Effector memory CD8-positive, alpha-beta T cell (primary cell): ENCODE measurements around the gene USP54.

Source experiments
- ATAC-seq: fragments of 150-1000 bp; cut with Tn5 transposase; replicated peaks from 2 replicates; pipeline ENCODE4 v1.10.0; 2021; ENCODE audit warnings: mild to moderate bottlenecking, moderate library complexity
- DNase-seq, 3 experiments: peaks; one replicate each; pipeline ENCODE4 v3.0.0; 2021
- H3K27ac Mint-ChIP-seq, 2 donors: one replicate each; pipeline ENCODE4 v1.8.0; 2022; ENCODE audit warnings: mild to moderate bottlenecking in 2 of 2, mixed read lengths in 2 of 2, moderate library complexity in 2 of 2
- H3K27me3 Mint-ChIP-seq, 2 donors: one replicate each; pipeline ENCODE4 v1.8.0; 2022; ENCODE audit warnings: mixed read lengths in 2 of 2
- H3K36me3 Mint-ChIP-seq: one replicate; pipeline ENCODE4 v1.8.0; 2022; ENCODE audit warnings: mild to moderate bottlenecking, moderate library complexity, mixed read lengths; ENCODE audit not compliant: insufficient read depth
- H3K4me1 Mint-ChIP-seq, 2 donors: one replicate each; pipeline ENCODE4 v1.8.0; 2022; ENCODE audit warnings: low read depth in 2 of 2, mixed read lengths in 2 of 2
- H3K4me3 Mint-ChIP-seq, 2 donors: one replicate each; pipeline ENCODE4 v1.8.0; 2022; ENCODE audit warnings: mild to moderate bottlenecking in 2 of 2, mixed read lengths in 2 of 2, moderate library complexity in 2 of 2
- H3K9me3 Mint-ChIP-seq, 2 donors: one replicate each; pipeline ENCODE4 v1.8.0; 2022; ENCODE audit warnings: mixed read lengths in 2 of 2

The USP54 gene

GRCh38 chr10:73537288-73537687 lies 53.9 kb downstream of the USP54 start:
- peaks cover 6 to 8% of the 10 kb centered on the region in 2 donors for H3K4me1 Mint-ChIP-seq
- no peaks in the 10 kb centered on the region for H3K9me3 Mint-ChIP-seq
- no peak for DNase-seq
- H3K4me3 Mint-ChIP-seq = no peak overlapping the region
- ATAC-seq = peak; percentile 57
- peak overlapping the region in 1 of 2 donors; percentile 39 for H3K27ac Mint-ChIP-seq
- H3K36me3 Mint-ChIP-seq = no peaks in the 10 kb centered on the region
- H3K27me3 Mint-ChIP-seq = no peaks in the 10 kb centered on the region

DNA sequence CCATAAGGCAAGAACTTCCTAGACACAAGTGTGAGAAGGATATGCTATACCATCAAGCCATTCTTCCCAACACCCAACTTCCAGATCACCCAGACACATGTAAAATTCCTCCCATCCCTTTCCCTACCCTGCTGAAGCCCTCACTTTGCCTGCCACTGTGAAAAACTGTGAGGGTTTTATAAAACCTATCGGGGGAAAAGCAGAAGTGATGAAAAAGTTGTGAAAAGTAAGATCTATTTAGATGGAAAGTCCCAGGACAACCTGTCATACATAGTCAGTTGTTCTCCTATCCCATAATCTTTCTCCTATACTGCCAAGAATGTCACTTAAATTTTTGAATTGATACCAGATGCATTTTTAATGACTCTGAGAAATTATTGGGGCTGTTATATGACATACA lies 56.3 kb downstream of the USP54 start:
- peak overlapping the region in 1 of 2 donors; percentile 68 for H3K27ac Mint-ChIP-seq
- H3K4me3 Mint-ChIP-seq = no peak overlapping the region
- H3K4me1 Mint-ChIP-seq = peaks cover 6 to 8% of the 10 kb centered on the region in 2 donors
- H3K27me3 Mint-ChIP-seq = no peaks in the 10 kb centered on the region
- no peaks in the 10 kb centered on the region for H3K36me3 Mint-ChIP-seq
- no peaks in the 10 kb centered on the region for H3K9me3 Mint-ChIP-seq
- DNase-seq (no peak), ATAC-seq (no peak)

- DNase-seq (peak; percentile 49 to 53 (median 52)), ATAC-seq (peak; percentile 93)
- H3K9me3 Mint-ChIP-seq = no peaks in the 10 kb centered on the region
- no peaks in the 10 kb centered on the region for H3K27me3 Mint-ChIP-seq
- no peak overlapping the region for H3K4me3 Mint-ChIP-seq
- no peaks in the 10 kb centered on the region for H3K4me1 Mint-ChIP-seq
- no peak overlapping the region for H3K27ac Mint-ChIP-seq
- H3K36me3 Mint-ChIP-seq = no peaks in the 10 kb centered on the region
These were observed 61.9 kb downstream of the USP54 start for GRCh38 chr10:73529089-73529832.

- Mint-ChIP-seq H3K36me3 (no peaks in the 10 kb centered on the region), H3K9me3 (no peaks in the 10 kb centered on the region), H3K27ac (no peak overlapping the region), H3K27me3 (no peaks in the 10 kb centered on the region), H3K4me1 (no peaks in the 10 kb centered on the region), H3K4me3 (no peak overlapping the region)
- ATAC-seq (no peak), DNase-seq (no peak)
These were observed 68.9 kb downstream of the USP54 start for GRCh38 chr10:73522263-73522662.

GRCh38 chr10:73519336-73519735 lies 71.8 kb downstream of the USP54 start:
- H3K4me1 Mint-ChIP-seq = no peaks in the 10 kb centered on the region
- no peaks in the 10 kb centered on the region for H3K27me3 Mint-ChIP-seq
- no peak overlapping the region for H3K27ac Mint-ChIP-seq
- no peak overlapping the region for H3K4me3 Mint-ChIP-seq
- no peaks in the 10 kb centered on the region for H3K36me3 Mint-ChIP-seq
- H3K9me3 Mint-ChIP-seq = no peaks in the 10 kb centered on the region
- ATAC-seq (no peak), DNase-seq (no peak)

GRCh38 chr10:73517166-73517888 lies 73.8 kb downstream of the USP54 start:
- DNase-seq (no peak), ATAC-seq (no peak)
- no peaks in the 10 kb centered on the region for H3K4me1 Mint-ChIP-seq
- H3K4me3 Mint-ChIP-seq = no peak overlapping the region
- no peaks in the 10 kb centered on the region for H3K36me3 Mint-ChIP-seq
- no peak overlapping the region for H3K27ac Mint-ChIP-seq
- H3K9me3 Mint-ChIP-seq = no peaks in the 10 kb centered on the region
- no peaks in the 10 kb centered on the region for H3K27me3 Mint-ChIP-seq

GRCh38 chr10:73512207-73512743 lies 78.9 kb downstream of the USP54 start:
- H3K9me3 Mint-ChIP-seq = no peaks in the 10 kb centered on the region
- H3K4me3 Mint-ChIP-seq = no peak overlapping the region
- H3K27me3 Mint-ChIP-seq = no peaks in the 10 kb centered on the region
- ATAC-seq (no peak), DNase-seq (no peak)
- H3K4me1 Mint-ChIP-seq = peaks cover 0 to 3% of the 10 kb centered on the region in 2 donors
- peak overlapping the region in 1 of 2 donors; percentile 38 for H3K27ac Mint-ChIP-seq
- H3K36me3 Mint-ChIP-seq = peaks cover 6% of the 10 kb centered on the region

DNA sequence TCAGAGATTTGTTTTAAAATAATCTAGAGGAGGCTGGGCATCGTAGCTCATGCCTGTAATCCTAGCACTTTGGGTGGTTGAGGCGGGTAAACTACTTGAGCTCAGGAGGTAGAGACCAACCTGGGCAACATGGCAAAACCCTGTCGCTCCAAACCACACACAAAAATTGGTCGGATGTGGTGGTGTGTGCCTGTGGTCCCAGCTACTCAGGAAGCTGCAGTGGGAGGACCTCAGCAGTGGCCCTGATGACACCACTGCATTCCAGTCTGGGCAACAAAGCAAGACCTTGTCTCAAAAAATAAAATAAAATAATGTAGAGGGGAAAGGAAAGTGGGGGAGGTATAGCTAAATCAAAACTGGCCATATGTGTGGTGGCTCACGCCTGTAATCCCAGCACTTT lies 81.4 kb downstream of the USP54 start:
- Mint-ChIP-seq H3K27ac (peak overlapping the region in 1 of 2 donors; percentile 41), H3K27me3 (no peaks in the 10 kb centered on the region), H3K4me1 (peaks cover 0 to 3% of the 10 kb centered on the region in 2 donors), H3K9me3 (no peaks in the 10 kb centered on the region), H3K36me3 (peaks cover 8% of the 10 kb centered on the region), H3K4me3 (no peak overlapping the region)
- ATAC-seq (peak; percentile 79), DNase-seq (peak in 1 of 3 experiments; percentile 5)

- no peak for ATAC-seq
- peaks cover 4% of the 10 kb centered on the region in 2 donors for H3K4me1 Mint-ChIP-seq
- no peaks in the 10 kb centered on the region for H3K9me3 Mint-ChIP-seq
- no peak for DNase-seq
- H3K27ac Mint-ChIP-seq = no peak overlapping the region
- peaks cover 12% of the 10 kb centered on the region for H3K36me3 Mint-ChIP-seq
- H3K4me3 Mint-ChIP-seq = no peak overlapping the region
- H3K27me3 Mint-ChIP-seq = no peaks in the 10 kb centered on the region
These were observed 84.7 kb downstream of the USP54 start for GRCh38 chr10:73506491-73506890.

DNA sequence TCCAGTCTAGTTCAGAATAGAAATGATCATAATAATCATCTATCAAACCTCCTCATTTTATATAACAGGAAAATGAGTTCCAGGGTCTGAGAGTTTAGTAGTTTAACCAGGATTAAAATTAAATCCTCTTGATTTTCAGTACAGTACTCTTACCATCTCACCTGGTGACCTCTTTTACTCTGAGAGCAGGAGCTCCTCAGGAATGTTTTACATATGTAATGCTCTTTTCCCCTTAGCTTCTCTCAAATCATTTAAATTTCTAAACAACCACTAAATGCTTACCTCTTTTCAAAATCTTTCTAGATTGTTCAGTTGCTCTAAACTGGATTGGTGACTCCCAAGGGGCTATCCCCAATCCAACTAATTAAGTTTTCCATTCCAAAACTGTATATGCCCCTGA lies 85.1 kb downstream of the USP54 start:
- no peaks in the 10 kb centered on the region for H3K27me3 Mint-ChIP-seq
- no peak overlapping the region for H3K4me3 Mint-ChIP-seq
- no peak overlapping the region for H3K27ac Mint-ChIP-seq
- peaks cover 6 to 8% of the 10 kb centered on the region in 2 donors for H3K4me1 Mint-ChIP-seq
- ATAC-seq (no peak), DNase-seq (no peak)
- peaks cover 13% of the 10 kb centered on the region for H3K36me3 Mint-ChIP-seq
- no peaks in the 10 kb centered on the region for H3K9me3 Mint-ChIP-seq

DNA sequence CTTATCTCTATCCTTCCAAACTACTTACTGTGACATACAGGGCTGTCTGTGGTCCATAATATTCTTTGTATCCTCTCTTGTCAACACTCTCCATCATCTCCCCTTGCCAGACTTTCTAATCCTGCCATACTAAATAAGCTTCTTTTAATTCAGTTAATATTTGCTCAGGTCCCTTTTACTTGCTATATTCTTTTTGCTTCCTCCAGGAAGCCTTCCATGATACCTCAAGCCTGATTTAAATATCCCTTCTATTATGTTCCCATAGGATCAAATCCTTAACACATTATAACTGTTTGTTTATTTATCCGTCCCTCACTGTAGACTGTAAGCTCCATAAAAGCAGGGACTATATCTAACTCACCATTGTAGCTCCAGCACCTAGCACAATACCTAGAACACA lies 88.1 kb downstream of the USP54 start:
- H3K27me3 Mint-ChIP-seq = no peaks in the 10 kb centered on the region
- H3K36me3 Mint-ChIP-seq = peaks cover 13% of the 10 kb centered on the region
- peaks cover 3 to 9% of the 10 kb centered on the region in 2 donors for H3K4me1 Mint-ChIP-seq
- H3K27ac Mint-ChIP-seq = no peak overlapping the region
- H3K9me3 Mint-ChIP-seq = no peaks in the 10 kb centered on the region
- no peak for DNase-seq
- ATAC-seq = no peak
- H3K4me3 Mint-ChIP-seq = no peak overlapping the region

GRCh38 chr10:73501651-73502050 lies 89.5 kb downstream of the USP54 start:
- ATAC-seq (no peak), DNase-seq (no peak)
- Mint-ChIP-seq H3K27me3 (no peaks in the 10 kb centered on the region), H3K36me3 (peaks cover 11% of the 10 kb centered on the region), H3K9me3 (no peaks in the 10 kb centered on the region), H3K27ac (peak overlapping the region; percentile 10 to 20), H3K4me1 (peaks cover 11 to 21% of the 10 kb centered on the region in 2 donors), H3K4me3 (no peak overlapping the region)

GRCh38 chr10:73497623-73498022 lies 93.5 kb downstream of the USP54 start:
- H3K4me3 Mint-ChIP-seq = no peak overlapping the region
- DNase-seq (no peak), ATAC-seq (no peak)
- no peak overlapping the region for H3K27ac Mint-ChIP-seq
- H3K27me3 Mint-ChIP-seq = no peaks in the 10 kb centered on the region
- no peaks in the 10 kb centered on the region for H3K9me3 Mint-ChIP-seq
- H3K4me1 Mint-ChIP-seq = peaks cover 36 to 55% of the 10 kb centered on the region in 2 donors
- H3K36me3 Mint-ChIP-seq = peaks cover 18% of the 10 kb centered on the region
